ENCODE results near the gene GRM1.

- TF ChIP-seq, protein P1, sequence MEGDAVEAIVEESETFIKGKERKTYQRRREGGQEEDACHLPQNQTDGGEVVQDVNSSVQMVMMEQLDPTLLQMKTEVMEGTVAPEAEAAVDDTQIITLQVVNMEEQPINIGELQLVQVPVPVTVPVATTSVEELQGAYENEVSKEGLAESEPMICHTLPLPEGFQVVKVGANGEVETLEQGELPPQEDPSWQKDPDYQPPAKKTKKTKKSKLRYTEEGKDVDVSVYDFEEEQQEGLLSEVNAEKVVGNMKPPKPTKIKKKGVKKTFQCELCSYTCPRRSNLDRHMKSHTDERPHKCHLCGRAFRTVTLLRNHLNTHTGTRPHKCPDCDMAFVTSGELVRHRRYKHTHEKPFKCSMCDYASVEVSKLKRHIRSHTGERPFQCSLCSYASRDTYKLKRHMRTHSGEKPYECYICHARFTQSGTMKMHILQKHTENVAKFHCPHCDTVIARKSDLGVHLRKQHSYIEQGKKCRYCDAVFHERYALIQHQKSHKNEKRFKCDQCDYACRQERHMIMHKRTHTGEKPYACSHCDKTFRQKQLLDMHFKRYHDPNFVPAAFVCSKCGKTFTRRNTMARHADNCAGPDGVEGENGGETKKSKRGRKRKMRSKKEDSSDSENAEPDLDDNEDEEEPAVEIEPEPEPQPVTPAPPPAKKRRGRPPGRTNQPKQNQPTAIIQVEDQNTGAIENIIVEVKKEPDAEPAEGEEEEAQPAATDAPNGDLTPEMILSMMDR (IDR thresholded peaks at IDR 0.05) = no peak
- no peak for TF ChIP-seq POLR2A (IDR thresholded peaks at IDR 0.05)
These were observed 332.5 kb downstream of the GRM1 start for GRCh38 chr6:146361128-146361924.

Data from esophagus squamous epithelium (tissue), 4 donors.